ENCODE results near the gene PRG3.

DNA sequence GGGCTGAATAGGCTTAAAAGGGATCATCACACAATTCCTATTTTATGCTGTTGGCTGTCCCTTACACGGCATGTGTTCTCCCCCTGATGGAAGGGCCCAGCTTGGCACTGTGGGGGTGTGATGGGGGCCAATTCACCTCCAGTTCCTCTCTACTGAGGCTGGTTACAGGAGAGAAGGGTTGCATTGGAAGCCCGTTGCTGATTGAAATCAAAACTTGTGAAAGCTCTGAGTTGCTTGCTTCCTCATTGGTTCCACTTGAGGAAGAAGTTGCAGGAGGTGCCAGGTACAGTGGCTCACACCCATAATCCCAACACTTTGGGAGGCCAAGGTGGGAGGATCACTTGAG is 22.8 kb upstream of the PRG3 start:
- TF ChIP-seq ZBTB7A (IDR thresholded peaks at IDR 0.05; ENCODE audit: borderline replicate concordance, control insufficient read depth, low read depth, low read length): no peak
- TF ChIP-seq KDM5B (IDR thresholded peaks at IDR 0.05; ENCODE audit: insufficient replicate concordance, low read depth, low read length): no peak
- TF ChIP-seq, protein P1, sequence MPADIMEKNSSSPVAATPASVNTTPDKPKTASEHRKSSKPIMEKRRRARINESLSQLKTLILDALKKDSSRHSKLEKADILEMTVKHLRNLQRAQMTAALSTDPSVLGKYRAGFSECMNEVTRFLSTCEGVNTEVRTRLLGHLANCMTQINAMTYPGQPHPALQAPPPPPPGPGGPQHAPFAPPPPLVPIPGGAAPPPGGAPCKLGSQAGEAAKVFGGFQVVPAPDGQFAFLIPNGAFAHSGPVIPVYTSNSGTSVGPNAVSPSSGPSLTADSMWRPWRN (IDR thresholded peaks at IDR 0.05; ENCODE audit: low read depth): no peak
- TF ChIP-seq TBP (optimal IDR thresholded peaks at IDR 0.05; ENCODE audit: low read depth, low read length): no peak
- no peak for TF ChIP-seq POLR2AphosphoS5 (IDR thresholded peaks at IDR 0.05; ENCODE audit: control insufficient read depth, insufficient read depth, low read depth, low read length)
- TF ChIP-seq SIN3A (IDR thresholded peaks at IDR 0.05; ENCODE audit: borderline replicate concordance in 2 of 2, control insufficient read depth in 1 of 2, low read depth in 2 of 2, low read length in 2 of 2): no peak
- TF ChIP-seq ID3 (CRISPR knock-in tag; IDR thresholded peaks at IDR 0.05): no peak
- no peak for TF ChIP-seq ID3 (tag; IDR thresholded peaks at IDR 0.05)
- TF ChIP-seq HSF4 (CRISPR knock-in tag; IDR thresholded peaks at IDR 0.05; ENCODE audit: borderline replicate concordance): no peak
- no peak for TF ChIP-seq CHD1 (IDR thresholded peaks at IDR 0.05; ENCODE audit: low read length)

Measured in K562 (cell line).